Stimulated activated CD4-positive, alpha-beta T cell treated with anti-CD3 and anti-CD28 coated beads, Interleukin-15, amount 100 ng/mL, for 1 hour (primary cell): Measurements from ENCODE around the gene MGAT3.

Experiments
- DNase-seq, 2 donors: peaks; one replicate each; pipeline ENCODE4 v3.0.0-alpha.2; 2020; ENCODE audit warnings: low read depth in 1 of 2, low spot score in 1 of 2

Gene MGAT3

DNA sequence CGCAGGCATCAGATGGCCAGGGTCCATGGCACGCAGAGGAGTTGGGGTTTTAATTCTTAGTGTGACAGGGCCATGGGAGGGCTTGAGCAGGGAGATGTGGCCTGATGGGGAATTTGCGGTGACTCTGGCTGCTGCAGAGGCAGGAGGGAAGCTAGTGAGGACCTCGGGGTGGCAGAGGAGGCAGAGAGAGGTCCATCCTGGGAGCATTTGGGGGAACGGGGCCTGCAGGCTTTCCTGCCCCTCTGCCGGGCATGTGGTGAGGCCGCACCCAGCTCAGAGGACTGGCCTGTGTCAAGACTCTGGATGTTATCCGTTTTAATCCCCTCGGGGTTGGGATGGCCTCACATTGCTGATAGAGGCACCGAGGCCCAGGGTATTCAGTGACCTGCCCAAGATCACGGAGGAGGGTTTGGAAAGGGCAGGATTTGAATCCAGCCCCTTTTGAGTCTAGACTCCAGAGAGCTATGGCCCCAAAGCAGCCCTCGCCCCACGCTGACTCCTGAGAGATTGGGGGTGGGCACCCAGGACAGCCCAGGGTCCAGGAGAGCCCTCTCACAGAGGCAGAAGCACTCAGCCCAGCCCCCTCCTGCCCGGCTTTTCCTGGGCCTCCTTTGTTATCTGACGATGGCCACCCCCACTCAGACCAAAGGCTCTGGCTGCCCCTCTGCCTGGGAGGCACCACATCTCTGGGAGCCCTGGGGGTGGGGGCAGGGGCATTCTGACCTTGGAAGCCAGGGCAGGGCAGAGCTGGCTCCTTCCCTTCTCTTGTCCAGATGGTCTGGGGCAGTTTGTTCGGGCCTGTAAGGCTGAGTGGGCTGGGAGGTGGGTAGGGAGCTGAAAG lies 13.9 kb downstream of the MGAT3 start:
- DNase-seq = no peak

DNA sequence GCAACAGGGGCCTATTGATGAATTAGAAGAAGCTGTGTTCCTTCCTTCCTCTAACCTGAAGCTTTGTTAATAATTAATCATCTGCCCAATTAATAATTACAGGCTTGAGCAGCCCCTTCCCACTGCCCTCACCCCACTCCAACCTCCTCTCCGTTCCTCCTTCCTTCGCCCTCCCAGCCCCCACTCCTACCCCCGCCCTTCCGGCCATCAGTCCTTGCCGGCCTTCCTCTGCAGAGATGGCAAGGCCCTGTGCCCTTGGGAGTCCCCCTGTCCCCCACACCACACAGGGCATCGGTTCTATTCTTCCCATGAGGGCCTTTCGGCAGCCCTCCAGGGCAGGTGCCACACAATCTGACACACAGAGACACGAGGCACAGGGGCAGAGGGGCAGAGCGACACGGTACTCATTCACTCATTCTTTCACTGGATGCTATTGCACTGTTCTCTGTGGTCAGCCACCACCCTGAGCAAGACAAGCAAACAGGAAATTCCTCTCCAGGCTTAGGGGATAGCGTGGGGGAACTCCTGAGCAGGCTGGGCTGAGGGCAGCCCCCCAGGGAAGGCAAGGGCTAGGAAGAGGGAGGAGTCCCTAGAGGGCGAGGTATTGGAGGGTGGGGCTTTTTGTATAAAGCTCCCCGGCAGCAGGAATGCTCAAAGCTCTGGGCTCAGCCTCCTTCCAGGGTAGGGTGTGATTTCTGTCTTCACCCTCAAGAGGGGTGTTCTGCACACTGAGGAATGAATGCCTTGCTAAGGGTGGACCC lies 14.7 kb downstream of the MGAT3 start:
- DNase-seq = no peak

DNA sequence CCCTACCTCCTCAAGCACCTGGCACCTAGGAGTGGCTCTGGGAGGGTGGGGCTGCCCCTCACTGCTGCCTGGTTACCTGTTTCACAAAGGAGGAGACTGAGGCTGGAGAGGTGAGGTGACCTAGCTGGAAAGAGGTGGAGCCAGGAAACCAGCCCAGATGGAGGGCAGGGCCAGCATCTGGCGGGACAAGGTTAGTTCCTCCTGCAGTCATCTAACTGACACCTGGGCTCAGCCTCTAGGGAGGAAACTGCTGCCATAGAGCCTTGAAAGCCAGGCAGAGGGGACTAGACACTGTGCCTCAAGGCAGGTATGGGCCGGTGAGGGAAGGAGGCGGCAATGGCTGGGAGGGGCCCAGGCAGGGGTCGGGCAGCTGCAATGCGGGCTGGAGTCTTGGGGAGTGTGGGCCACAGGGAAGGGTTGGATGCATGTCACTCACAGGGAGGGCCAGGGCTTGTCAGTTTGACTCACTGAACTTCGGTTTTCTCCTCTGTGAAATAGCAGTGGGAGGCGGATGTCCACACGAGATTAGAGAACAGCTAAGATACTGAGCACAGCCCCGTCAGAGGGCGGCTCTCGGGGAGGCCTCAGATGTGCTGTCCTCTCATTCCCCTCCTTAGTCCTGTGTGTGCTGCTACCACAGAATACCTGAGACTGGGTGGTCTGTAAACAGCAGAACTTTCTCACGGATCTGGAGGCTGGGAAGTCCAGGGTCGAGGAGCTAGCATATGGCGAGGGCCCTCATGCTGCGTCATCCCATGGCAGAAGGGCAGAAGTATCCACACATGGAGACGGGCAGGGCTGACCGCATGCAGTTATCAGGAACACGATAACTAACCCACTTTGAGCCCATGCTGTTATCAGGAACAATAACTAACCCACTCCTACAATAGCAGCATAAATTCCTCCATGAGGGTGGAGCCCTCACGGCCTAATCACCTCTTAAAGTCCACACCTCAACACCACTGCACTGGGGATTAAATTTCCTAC lies 16.1 kb downstream of the MGAT3 start:
- DNase-seq = no peak

DNA sequence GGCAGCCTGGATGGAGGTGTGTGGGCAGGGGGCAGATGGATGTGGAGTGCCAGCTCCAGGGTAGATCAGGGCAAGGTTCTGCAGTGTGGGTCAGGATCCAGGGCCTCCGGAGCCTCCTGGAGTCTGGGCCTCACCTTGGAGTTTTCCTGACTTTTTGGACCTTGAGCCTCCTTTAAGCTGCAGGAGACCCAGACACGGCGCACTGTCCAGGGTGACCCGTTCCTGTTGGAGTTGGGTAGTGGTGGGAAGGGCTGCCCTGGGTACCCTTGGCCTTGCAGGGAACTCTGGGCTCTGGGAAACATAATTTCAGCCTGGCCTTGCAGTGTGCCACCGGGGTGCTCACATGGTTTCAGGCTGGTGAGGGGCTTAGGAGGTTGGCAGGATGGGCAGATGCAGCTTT lies 17.0 kb downstream of the MGAT3 start:
- no peak for DNase-seq

DNA sequence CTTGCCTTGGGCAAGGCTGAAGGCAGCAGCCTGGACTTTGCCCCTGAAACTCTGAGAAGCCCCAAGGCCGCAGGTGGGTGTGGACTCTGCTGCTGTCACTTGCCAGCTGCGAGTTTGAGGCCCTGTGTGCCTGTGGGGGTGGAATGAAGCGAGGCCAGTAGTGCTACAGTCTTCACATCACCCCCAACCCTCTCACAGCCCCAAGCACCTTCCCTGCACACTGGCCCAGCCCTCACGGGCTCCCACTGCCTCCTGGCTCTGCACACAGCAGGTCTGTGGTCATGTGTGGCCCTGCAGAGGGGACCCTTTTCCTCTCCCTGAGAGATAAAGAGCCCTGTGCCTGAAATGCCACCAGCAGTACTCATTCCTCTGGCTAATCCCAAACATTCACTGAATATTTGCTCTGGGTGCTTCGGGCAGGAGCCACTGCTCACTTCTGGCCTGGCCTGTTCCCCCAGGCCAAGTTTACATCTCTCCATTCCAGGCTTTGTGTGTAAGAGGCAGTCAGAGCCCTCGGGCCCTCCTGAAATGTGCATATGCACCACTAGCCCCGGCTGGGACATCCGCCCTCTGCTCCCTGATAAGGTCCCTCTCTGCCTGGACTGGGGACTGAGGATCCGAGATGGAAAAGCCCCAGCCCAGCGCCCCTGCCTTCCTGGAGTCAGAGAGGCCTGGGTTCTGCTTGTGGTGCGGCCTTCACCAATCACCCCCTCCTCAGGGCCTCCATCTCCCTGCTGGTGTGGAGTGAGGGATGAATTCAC lies 17.7 kb downstream of the MGAT3 start:
- no peak for DNase-seq

DNA sequence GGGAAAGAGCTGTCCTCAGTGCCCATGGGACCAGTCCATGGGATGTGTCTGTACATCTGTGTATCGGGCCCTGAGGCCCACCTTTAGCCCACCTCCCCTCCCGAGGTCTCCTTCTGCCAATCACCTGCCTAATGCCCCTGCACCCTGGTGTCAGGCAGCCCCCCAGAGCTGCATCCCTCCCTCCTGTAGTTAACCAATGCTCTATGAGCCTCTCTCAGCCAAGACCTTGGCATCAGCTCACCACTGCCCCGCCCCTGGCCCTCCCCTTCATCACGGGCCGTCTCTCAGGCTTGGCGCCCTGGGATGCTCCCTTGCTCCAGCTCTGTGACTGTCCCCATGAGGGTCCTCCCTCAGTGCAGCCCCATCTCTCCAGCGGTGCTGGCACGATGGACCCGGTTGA lies 18.5 kb downstream of the MGAT3 start:
- DNase-seq = no peak

DNA sequence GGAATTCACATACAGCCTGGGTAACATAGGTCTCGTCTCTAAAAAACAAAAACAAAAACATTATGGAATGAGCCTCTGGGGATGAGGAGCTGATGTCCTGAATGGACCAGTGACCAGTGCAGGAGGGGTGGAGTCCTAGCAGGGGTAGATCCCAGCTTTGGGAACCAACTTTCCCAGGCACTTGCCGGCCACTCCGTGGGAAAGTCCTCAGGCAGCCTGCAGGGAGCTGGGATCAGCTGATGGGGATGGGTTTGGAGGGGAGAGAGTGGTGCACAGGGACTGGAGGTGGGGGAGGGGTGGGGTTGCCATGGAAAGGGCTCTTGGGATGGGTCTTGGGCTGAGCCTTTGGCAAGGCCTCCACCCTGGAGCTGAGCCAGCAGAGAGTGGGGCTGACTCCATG lies 19.1 kb downstream of the MGAT3 start:
- no peak for DNase-seq

DNA sequence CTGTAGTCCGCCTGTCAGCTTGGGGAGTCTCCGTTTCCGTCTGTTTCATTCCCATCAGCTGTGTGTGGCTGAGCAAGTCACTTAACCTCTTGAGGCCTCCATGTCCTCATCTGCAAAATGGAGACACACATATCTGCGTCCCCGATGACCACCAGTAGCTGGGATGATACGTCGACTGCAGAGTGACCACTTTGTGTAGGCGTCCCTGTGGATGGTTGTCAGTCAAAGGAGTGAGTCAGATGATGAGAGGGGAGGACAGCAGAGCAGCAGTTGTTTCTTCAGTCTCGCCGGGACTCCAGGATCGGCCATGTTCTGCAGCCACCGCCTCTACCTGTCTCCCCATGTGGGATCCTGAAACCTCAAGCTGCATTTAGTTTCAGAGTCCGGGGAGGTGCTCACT lies 19.9 kb downstream of the MGAT3 start:
- DNase-seq = no peak

DNA sequence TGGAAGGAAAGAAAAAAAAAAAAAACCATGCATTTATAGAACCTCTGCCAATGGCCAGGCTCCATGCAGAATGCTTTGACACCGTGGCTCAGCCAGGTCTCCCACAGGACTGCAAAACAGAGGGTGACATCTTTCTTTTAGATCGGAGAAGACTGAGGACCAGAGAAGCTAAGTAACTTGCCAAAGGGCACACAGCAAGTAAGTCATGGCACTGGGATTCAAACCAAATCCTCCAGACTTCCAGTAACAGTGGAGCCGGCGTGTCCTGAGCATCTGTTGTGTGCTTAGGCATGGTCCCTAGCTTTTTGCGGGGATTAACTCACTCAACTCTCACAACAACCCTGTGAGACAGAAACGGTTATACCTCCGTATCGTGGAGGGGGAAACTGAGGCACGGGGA lies 20.7 kb downstream of the MGAT3 start:
- no peak for DNase-seq

DNA sequence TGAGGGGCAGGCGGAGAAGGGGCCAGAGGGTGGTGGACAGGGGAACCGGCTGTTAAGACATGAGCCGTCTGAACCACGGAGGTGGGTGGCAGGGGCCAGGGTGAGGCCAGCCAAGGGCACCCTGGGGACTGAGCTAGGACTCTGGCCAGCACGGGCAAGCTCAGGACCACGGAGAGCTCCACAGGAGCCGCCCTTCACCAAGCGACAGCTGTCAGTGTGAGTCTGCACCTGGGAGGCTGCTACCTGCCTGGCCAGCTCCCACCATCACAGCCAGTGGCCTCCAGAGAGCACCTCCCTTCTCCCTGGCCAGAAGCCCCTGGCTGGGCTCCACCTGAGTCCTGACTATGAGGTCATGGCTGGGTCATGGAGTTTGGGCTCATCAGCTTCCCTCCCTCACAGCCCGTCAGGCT lies 21.6 kb downstream of the MGAT3 start:
- no peak for DNase-seq

DNA sequence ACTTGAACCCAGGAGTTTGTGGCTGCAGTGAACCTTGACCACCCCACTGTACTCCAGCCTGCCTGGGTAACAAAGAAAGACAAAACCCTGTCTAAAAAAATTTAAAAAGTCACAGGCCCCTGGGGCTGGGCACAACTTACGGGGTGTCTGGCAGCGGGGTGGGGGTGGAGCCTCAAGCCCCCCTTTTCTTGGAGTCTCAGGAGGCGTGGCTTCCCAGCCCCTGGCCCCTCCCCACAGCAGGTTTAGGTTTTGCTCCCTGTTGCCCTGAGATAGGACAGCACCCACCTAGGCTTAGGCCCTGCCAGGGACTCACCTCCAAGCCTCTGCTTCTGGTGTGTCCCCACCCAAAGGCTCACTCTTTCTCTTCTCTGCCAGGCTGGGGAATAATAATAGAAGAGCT lies 22.4 kb downstream of the MGAT3 start:
- no peak for DNase-seq

DNA sequence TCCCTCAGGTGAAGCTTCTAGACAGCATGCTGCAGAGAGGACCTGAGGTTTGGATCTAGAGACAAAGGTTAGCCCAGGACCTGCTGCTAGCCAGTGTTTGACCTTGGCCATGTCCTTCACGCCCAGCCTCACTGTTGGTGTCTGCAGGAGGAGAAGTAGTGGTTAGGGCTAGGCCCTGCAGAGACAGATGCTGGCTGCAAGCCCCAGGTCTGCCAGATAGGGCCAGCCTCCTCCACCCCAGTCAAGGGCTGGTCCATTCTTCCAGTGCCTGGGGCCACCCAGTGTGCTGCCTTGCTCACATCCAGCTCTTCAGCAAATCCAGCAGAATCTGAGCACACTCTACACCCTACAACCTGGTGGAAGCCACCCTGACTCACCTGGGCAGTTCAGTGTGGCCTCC lies 23.7 kb downstream of the MGAT3 start:
- DNase-seq = no peak

DNA sequence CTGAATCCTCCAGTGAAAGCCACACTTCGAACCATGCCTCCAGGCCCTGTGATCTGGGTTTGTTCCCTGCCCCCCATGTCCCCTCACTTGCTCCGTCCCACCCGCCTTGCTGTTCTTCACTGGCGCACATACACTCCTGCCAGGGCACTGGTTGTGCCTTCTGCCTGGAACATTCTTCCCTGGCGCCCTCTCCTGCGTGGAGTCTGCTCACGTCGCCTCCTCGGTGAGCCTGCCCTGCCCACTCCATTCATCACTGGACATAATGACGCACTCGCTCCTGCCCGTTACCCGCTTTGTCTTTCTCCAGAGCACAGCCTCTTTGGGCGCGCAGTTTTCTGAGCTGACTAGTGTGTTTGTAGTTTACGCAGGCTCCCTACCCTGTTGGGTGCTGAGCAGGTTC lies 24.2 kb downstream of the MGAT3 start:
- DNase-seq = no peak

DNA sequence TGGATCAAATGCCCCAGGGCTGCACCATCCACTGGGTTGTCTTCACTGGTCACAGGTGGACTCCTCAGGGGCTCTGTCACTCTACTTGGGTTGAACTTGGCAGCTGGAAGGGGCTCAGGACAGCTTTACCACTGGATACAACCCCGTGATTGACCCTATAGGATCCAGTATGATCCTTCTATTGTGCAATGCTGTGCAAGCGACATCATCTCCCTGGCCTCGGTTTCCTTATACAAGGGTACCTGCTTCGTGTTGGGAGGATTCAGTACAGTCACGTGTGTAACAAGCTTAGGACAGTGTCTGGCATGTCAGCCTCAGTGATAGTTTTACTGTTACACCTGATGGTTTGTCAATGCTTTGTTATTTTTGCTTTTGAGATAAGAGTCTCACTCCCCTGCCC lies 24.8 kb downstream of the MGAT3 start:
- DNase-seq = no peak

DNA sequence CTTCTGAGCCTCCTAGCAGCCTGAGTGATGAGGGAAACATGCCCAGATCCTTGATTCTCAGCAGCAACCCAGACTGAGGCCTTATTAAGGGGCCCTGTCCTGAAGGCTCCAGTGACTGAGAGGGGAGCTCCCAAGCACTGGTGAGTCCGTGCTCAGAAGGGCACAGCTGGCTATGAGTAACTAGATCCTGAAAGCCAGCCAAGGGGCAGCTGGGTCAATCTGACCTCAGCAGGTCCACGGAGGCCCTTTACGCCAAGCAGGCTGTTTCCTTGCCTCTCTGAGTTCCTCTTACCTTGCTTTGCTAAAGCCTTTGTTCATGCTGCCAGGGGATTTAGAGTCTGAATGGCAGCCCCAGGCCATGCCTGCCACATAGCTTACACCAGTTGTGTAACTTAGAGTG lies 26.0 kb downstream of the MGAT3 start:
- DNase-seq = no peak

DNA sequence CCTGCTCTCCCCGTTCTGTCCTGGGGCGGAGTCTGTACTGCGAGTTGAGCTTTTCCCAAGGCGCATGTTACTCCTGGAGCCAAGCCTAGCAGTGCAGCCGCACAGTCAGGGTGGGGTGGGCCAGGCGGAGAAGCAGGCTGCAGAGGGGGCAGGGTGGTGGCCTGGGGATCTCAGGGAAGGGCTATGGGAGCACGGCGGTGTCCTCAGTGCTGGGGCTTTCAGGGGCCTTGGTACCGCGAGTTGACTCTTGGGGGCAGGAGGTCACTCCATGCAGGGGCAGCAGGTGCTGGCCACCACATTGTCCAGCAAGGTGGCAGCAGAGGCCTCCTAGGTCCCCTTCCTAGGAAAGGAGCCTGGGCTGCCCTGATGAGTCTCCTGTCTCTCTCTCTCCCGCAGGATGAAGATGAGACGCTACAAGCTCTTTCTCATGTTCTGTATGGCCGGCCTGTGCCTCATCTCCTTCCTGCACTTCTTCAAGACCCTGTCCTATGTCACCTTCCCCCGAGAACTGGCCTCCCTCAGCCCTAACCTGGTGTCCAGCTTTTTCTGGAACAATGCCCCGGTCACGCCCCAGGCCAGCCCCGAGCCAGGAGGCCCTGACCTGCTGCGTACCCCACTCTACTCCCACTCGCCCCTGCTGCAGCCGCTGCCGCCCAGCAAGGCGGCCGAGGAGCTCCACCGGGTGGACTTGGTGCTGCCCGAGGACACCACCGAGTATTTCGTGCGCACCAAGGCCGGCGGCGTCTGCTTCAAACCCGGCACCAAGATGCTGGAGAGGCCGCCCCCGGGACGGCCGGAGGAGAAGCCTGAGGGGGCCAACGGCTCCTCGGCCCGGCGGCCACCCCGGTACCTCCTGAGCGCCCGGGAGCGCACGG lies 30.4 kb downstream of the MGAT3 start:
- DNase-seq = no peak

DNA sequence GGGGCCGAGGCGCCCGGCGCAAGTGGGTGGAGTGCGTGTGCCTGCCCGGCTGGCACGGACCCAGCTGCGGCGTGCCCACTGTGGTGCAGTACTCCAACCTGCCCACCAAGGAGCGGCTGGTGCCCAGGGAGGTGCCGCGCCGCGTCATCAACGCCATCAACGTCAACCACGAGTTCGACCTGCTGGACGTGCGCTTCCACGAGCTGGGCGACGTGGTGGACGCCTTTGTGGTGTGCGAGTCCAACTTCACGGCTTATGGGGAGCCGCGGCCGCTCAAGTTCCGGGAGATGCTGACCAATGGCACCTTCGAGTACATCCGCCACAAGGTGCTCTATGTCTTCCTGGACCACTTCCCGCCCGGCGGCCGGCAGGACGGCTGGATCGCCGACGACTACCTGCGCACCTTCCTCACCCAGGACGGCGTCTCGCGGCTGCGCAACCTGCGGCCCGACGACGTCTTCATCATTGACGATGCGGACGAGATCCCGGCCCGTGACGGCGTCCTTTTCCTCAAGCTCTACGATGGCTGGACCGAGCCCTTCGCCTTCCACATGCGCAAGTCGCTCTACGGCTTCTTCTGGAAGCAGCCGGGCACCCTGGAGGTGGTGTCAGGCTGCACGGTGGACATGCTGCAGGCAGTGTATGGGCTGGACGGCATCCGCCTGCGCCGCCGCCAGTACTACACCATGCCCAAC lies 31.2 kb downstream of the MGAT3 start:
- DNase-seq = no peak

DNA sequence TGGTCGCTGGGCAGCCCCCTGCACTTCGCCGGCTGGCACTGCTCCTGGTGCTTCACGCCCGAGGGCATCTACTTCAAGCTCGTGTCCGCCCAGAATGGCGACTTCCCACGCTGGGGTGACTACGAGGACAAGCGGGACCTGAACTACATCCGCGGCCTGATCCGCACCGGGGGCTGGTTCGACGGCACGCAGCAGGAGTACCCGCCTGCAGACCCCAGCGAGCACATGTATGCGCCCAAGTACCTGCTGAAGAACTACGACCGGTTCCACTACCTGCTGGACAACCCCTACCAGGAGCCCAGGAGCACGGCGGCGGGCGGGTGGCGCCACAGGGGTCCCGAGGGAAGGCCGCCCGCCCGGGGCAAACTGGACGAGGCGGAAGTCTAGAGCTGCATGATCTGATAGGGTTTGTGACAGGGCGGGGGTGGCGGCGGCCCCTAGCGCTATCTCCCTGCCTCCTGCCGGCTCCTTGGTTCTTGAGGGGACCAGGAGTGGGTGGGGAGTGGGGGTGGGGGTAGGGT lies 31.8 kb downstream of the MGAT3 start:
- no peak for DNase-seq
